Suprapubic skin (tissue), 3 donors: ENCODE measurements around the gene NCAM1.

Experiments used
- POLR2AphosphoS5 ChIP-seq, 3 donors: sonication (generic); formaldehyde crosslinking; IDR thresholded peaks; one replicate each; pipeline ENCODE4 v1.6.1; 2017; ENCODE audit warnings: antibody characterized with exemption in 3 of 3
- TF ChIP-seq, protein P1 (sequence below), 2 donors: fragments of 200-600 bp in 1 of 2; fragments of 450-650 bp in 1 of 2; sonication (generic) in 1 of 2; IDR thresholded peaks; one replicate each; pipeline ENCODE4 v1.5.1; 2016 to 2019; ENCODE audit warnings: antibody characterized with exemption in 2 of 2, mild to moderate bottlenecking in 1 of 2, moderate library complexity in 1 of 2

DNA sequence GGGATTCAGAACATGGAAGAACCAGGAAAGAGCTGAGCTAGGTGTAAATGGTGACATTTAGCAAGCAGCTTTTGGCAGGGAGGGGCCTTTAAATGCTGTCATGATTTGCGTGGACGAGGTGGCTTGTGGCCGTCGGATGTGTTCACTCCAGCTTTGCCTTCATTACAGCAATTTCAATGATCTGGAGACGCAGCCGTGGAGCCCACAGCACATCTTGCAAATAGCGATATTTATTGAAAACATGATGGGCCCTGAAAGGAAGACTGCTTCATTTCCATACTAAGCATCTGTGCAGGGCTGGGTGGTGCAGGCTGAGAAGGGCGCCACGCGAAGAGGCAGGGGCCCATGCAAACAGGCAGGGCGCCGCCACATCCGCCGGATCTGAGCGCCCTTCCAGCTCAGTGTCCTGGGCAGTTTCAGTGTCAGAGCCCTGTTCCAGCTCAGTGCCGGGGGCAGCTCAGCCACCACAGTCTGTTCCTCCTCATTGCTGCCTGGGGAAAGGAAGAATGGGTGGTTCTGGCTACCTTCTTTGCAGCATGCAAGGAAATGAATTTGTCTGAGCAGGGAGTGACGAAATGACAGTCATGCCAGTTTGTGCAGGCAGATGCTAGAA is 242.0 kb downstream of the NCAM1 start:
- no peak for TF ChIP-seq POLR2AphosphoS5 (IDR thresholded peaks at IDR 0.05)
- TF ChIP-seq, protein P1, sequence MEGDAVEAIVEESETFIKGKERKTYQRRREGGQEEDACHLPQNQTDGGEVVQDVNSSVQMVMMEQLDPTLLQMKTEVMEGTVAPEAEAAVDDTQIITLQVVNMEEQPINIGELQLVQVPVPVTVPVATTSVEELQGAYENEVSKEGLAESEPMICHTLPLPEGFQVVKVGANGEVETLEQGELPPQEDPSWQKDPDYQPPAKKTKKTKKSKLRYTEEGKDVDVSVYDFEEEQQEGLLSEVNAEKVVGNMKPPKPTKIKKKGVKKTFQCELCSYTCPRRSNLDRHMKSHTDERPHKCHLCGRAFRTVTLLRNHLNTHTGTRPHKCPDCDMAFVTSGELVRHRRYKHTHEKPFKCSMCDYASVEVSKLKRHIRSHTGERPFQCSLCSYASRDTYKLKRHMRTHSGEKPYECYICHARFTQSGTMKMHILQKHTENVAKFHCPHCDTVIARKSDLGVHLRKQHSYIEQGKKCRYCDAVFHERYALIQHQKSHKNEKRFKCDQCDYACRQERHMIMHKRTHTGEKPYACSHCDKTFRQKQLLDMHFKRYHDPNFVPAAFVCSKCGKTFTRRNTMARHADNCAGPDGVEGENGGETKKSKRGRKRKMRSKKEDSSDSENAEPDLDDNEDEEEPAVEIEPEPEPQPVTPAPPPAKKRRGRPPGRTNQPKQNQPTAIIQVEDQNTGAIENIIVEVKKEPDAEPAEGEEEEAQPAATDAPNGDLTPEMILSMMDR (IDR thresholded peaks at IDR 0.05), result no peak
